Measurements from ENCODE around the gene ERCC5. TPM values are rescaled to one million over a fixed set of nuclear protein-coding genes. Genes with fewer than 3 reads are reported as not detected.

ERCC5 gene
- polyA plus RNA-seq, 1 donor (not counting 4 experiments of a cell fraction or from before 2014, with no cell fraction given) = 40.3 TPM

GRCh38 chr13:102912599-102912998, 66.8 kb downstream of the ERCC5 start:
- Histone ChIP-seq H4K20me1 (ENCODE audit: control insufficient read depth, extremely low read depth, insufficient read depth, low read length) (no peaks in the 10 kb centered on the region), H3K4me1 (ENCODE audit: control insufficient read depth, extremely low read depth, insufficient read depth, low read length) (peaks cover 50% of the 10 kb centered on the region), H3K27me3 (ENCODE audit: control insufficient read depth, extremely low read depth, insufficient read depth, low read length) (no peaks in the 10 kb centered on the region), H3K79me2 (ENCODE audit: control insufficient read depth, insufficient read depth, low read length) (no peaks in the 10 kb centered on the region), H3K4me3 (ENCODE audit: control insufficient read depth in 2 of 3, extremely low read depth in 1 of 3, insufficient read depth in 2 of 3, low read depth in 1 of 3, low read length in 3 of 3) (no peak overlapping the region), H3K9me1 (ENCODE audit: control insufficient read depth, extremely low read depth, insufficient read depth, low read length) (no peaks in the 10 kb centered on the region), H3K4me2 (ENCODE audit: control insufficient read depth, extremely low read depth, insufficient read depth, low read depth, low read length) (no peak overlapping the region), H3K9ac (ENCODE audit: control insufficient read depth, extremely low read depth, insufficient read depth, low read length) (no peak overlapping the region), H3K36me3 (ENCODE audit: control insufficient read depth in 2 of 2, extremely low read depth in 1 of 2, insufficient read depth in 2 of 2, low read length in 2 of 2) (no peaks in the 10 kb centered on the region), H3K27ac (ENCODE audit: control insufficient read depth, insufficient read depth, low read length) (peak overlapping the region; percentile 75), H2AFZ (ENCODE audit: control insufficient read depth, low read length) (peak overlapping the region; percentile 69), H3K9me3 (ENCODE audit: control insufficient read depth, low read depth, low read length) (no peaks in the 10 kb centered on the region)
- DNase-seq (ENCODE audit: low read depth, low spot score) (no peak), FAIRE-seq (peak; percentile 65)
- TF ChIP-seq, protein P1, sequence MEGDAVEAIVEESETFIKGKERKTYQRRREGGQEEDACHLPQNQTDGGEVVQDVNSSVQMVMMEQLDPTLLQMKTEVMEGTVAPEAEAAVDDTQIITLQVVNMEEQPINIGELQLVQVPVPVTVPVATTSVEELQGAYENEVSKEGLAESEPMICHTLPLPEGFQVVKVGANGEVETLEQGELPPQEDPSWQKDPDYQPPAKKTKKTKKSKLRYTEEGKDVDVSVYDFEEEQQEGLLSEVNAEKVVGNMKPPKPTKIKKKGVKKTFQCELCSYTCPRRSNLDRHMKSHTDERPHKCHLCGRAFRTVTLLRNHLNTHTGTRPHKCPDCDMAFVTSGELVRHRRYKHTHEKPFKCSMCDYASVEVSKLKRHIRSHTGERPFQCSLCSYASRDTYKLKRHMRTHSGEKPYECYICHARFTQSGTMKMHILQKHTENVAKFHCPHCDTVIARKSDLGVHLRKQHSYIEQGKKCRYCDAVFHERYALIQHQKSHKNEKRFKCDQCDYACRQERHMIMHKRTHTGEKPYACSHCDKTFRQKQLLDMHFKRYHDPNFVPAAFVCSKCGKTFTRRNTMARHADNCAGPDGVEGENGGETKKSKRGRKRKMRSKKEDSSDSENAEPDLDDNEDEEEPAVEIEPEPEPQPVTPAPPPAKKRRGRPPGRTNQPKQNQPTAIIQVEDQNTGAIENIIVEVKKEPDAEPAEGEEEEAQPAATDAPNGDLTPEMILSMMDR (optimal IDR thresholded peaks at IDR 0.05 in 1 of 3, IDR thresholded peaks at IDR 0.05 in 1 of 3, conservative IDR thresholded peaks at IDR 0.05 in 1 of 3; ENCODE audit: extremely low read depth in 1 of 3, insufficient read depth in 2 of 3, low read length in 3 of 3) = no peak
- TF ChIP-seq EZH2 (IDR thresholded peaks at IDR 0.05; ENCODE audit: low read length) = no peak
- dilution Hi-C loops (cut with MboI; ENCODE audit: extremely low pct_ligation_motif_present, low sequenced_read_pairs) = no loop called here

- Histone ChIP-seq H4K20me1 (ENCODE audit: control insufficient read depth, extremely low read depth, insufficient read depth, low read length) (no peaks in the 10 kb centered on the region), H3K27ac (ENCODE audit: control insufficient read depth, insufficient read depth, low read length) (peak overlapping the region; percentile 10), H3K36me3 (ENCODE audit: control insufficient read depth in 2 of 2, extremely low read depth in 1 of 2, insufficient read depth in 2 of 2, low read length in 2 of 2) (no peaks in the 10 kb centered on the region), H3K79me2 (ENCODE audit: control insufficient read depth, insufficient read depth, low read length) (no peaks in the 10 kb centered on the region), H2AFZ (ENCODE audit: control insufficient read depth, low read length) (peak overlapping the region; percentile 38), H3K9ac (ENCODE audit: control insufficient read depth, extremely low read depth, insufficient read depth, low read length) (no peak overlapping the region), H3K4me1 (ENCODE audit: control insufficient read depth, extremely low read depth, insufficient read depth, low read length) (peaks cover 42% of the 10 kb centered on the region), H3K27me3 (ENCODE audit: control insufficient read depth, extremely low read depth, insufficient read depth, low read length) (no peaks in the 10 kb centered on the region), H3K9me3 (ENCODE audit: control insufficient read depth, low read depth, low read length) (no peaks in the 10 kb centered on the region), H3K9me1 (ENCODE audit: control insufficient read depth, extremely low read depth, insufficient read depth, low read length) (no peaks in the 10 kb centered on the region), H3K4me3 (ENCODE audit: control insufficient read depth in 2 of 3, extremely low read depth in 1 of 3, insufficient read depth in 2 of 3, low read depth in 1 of 3, low read length in 3 of 3) (no peak overlapping the region), H3K4me2 (ENCODE audit: control insufficient read depth, extremely low read depth, insufficient read depth, low read depth, low read length) (no peak overlapping the region)
- peak; percentile 88 for FAIRE-seq
- DNase-seq (ENCODE audit: low read depth, low spot score) = no peak
- TF ChIP-seq EZH2 (IDR thresholded peaks at IDR 0.05; ENCODE audit: low read length) = no peak
- TF ChIP-seq, protein P1 (optimal IDR thresholded peaks at IDR 0.05 in 1 of 3, IDR thresholded peaks at IDR 0.05 in 1 of 3, conservative IDR thresholded peaks at IDR 0.05 in 1 of 3; ENCODE audit: extremely low read depth in 1 of 3, insufficient read depth in 2 of 3, low read length in 3 of 3) = no peak
- dilution Hi-C loops (cut with MboI; ENCODE audit: extremely low pct_ligation_motif_present, low sequenced_read_pairs) = no loop called here
These were observed 68.1 kb downstream of the ERCC5 start for GRCh38 chr13:102913914-102914313.

Measured in keratinocyte (primary cell).